OCI-LY7 (cell line): ENCODE measurements around the gene TMEM179. TPM values are rescaled to one million over a fixed set of nuclear protein-coding genes. Genes with fewer than 3 reads are reported as not detected.

Experiments used
- BruUV-seq: library from RNA; stranded (reverse); fragments of 400-500 nt; replicated peaks from 2 replicates; lab custom pipeline; 2021; lab: Mats Ljungman, UMichigan
- CTCF ChIA-PET: fragments of 300-600 bp; sonication (Branson Sonifier 250); formaldehyde crosslinking; loops from one replicate; lab custom pipeline; 2022; ENCODE audit warnings: antibody characterized with exemption; ENCODE audit not compliant: unreplicated experiment; lab: Charles Lee
- POLR2A ChIA-PET: fragments of 300-600 bp; sonication (Branson Sonifier 250); formaldehyde crosslinking; loops from one replicate; lab custom pipeline; 2022; ENCODE audit warnings: antibody characterized with exemption; lab: Charles Lee
- DNase-seq: peaks from one replicate; pipeline ENCODE4 v3.0.0-alpha.2; 2015; ENCODE audit warnings: low spot score
- H2AFZ ChIP-seq: fragments of 200-600 bp; sonication (generic), shearing (Covaris generic); 2 replicates; pipeline ENCODE4 v1.6.1; 2014; ENCODE audit warnings: mild to moderate bottlenecking, antibody characterized with exemption, low read length, moderate library complexity
- H3K27ac ChIP-seq: fragments of 200-600 bp; sonication (generic); 2 replicates; pipeline ENCODE4 v1.5.1; 2014; ENCODE audit warnings: mixed run types, low read depth, mild to moderate bottlenecking, moderate library complexity, low read length, inconsistent platforms; ENCODE audit not compliant: poor library complexity, severe bottlenecking
- H3K36me3 ChIP-seq: fragments of 200-600 bp; sonication (generic); 2 replicates; pipeline ENCODE4 v1.6.1; 2014; ENCODE audit warnings: mild to moderate bottlenecking, antibody characterized with exemption, low read length, moderate library complexity, mixed read lengths; ENCODE audit not compliant: insufficient read depth
- H3K4me1 ChIP-seq: fragments of 200-600 bp; sonication (generic); 2 replicates; pipeline ENCODE4 v1.5.1; 2014; ENCODE audit warnings: mild to moderate bottlenecking, low read length; ENCODE audit not compliant: insufficient read depth, poor library complexity, severe bottlenecking
- H3K4me2 ChIP-seq: fragments of 200-600 bp; sonication (generic); 2 replicates; pipeline ENCODE4 v1.6.1; 2014; ENCODE audit warnings: mild to moderate bottlenecking, low read length
- H3K4me3 ChIP-seq: fragments of 200-600 bp; sonication (generic); 2 replicates; pipeline ENCODE4 v1.5.1; 2014; ENCODE audit warnings: mild to moderate bottlenecking, low read depth, low read length; ENCODE audit not compliant: poor library complexity, severe bottlenecking
- H3K79me2 ChIP-seq: fragments of 200-600 bp; sonication (generic); 2 replicates; pipeline ENCODE4 v1.6.1; 2016; ENCODE audit warnings: low read depth, mild to moderate bottlenecking, low read length, moderate library complexity, mixed read lengths; ENCODE audit not compliant: insufficient read depth
- H3K9me2 ChIP-seq: fragments of 200-600 bp; sonication (generic); 2 replicates; pipeline ENCODE4 v1.6.1; 2016; ENCODE audit warnings: mild to moderate bottlenecking, low read length, mixed read lengths; ENCODE audit not compliant: insufficient read depth
- H3K9me3 ChIP-seq: fragments of 200-600 bp; sonication (generic); 2 replicates; pipeline ENCODE4 v1.6.1; 2014; ENCODE audit warnings: mild to moderate bottlenecking, mixed run types, low read length, mixed read lengths
- H4K20me1 ChIP-seq: fragments of 200-600 bp; sonication (generic); 2 replicates; pipeline ENCODE4 v1.6.1; 2014; ENCODE audit warnings: mild to moderate bottlenecking, antibody characterized with exemption, low read length, moderate library complexity, mixed read lengths; ENCODE audit not compliant: insufficient read depth
- CTCF ChIP-seq: fragments of 200-600 bp; sonication (generic); conservative IDR thresholded peaks from 2 replicates; pipeline ENCODE4 v1.5.1; 2014; ENCODE audit warnings: mild to moderate bottlenecking, antibody characterized with exemption, low read length, moderate library complexity, mixed read lengths
- EZH2phosphoT487 ChIP-seq: fragments of 200-600 bp; sonication (generic); IDR thresholded peaks from 2 replicates; pipeline ENCODE4 v1.6.1; 2018; ENCODE audit warnings: low read depth, borderline replicate concordance, mild to moderate bottlenecking, mixed run types, antibody characterized with exemption, low read length, moderate library complexity, mixed read lengths
- intact Hi-C: fragments of 100-400 bp; cut with micrococcal nuclease; formaldehyde crosslinking; loops from one replicate; pipeline ENCODE4 v1.10.0; 2022; ENCODE audit not compliant: unreplicated experiment
- total RNA-seq, 2 experiments: library from RNA; depleted of rRNA in 1 of 2; stranded (reverse); fragments of >200 nt in 1 of 2; shearing (Covaris generic) in 1 of 2; gene quantifications; 2 replicates each; pipeline ENCODE4 v1.2.3, GENCODE V29; 2014 to 2022

TMEM179 gene
- total RNA-seq, 2 experiments from 2014 or later, result not detected

DNA sequence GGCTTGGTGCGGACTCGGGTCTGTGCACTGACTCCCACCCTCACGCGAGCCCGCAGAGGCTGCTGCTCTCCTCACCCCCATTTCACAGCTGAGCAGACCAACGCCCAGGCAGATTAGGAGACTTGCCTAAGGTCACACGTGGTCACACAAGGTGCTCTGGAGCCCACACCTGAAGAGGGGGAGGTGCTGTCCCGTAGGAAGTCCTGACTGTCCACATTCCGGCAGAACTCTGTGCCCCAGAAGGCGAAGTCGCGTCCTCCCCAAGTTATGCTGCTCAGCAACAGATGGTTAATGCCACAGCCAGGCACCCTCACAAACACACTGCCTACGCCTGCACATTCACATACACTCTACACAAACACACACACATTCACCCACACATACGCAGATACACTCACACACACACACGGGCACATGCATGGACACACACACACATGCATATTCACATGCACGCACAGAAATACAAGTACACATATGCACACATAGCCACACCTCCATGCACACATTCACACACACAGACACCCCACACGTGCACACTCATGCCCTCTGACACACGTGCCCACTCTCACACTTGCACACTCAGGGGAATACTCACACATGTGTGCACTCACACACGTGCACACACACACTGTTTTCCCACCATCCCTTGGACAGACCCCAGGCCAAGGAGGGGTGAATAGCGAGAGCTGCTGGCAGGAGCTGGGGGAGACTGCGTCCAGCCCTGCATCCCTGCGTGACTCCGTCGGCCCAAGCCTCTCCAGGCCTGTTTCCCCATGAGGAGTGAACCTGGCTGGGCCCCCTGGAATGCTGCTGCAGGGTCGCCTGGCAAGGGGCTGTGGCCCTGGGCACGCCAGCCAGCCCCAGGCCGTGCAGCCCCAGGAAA, 20.9 kb downstream of the TMEM179 start:
- no peak overlapping the region for H3K4me2 ChIP-seq
- intact Hi-C loops, result no loop called here
- H3K79me2 ChIP-seq, result no peaks in the 10 kb centered on the region
- H3K9me3 ChIP-seq, result no peaks in the 10 kb centered on the region
- DNase-seq, result no peak
- no peak overlapping the region for H2AFZ ChIP-seq
- no peaks in the 10 kb centered on the region for H4K20me1 ChIP-seq
- H3K27ac ChIP-seq, result no peak overlapping the region
- no peaks in the 10 kb centered on the region for H3K36me3 ChIP-seq
- CTCF ChIA-PET, result no interaction called here
- H3K4me1 ChIP-seq, result no peaks in the 10 kb centered on the region
- BruUV-seq, result no TSS peak
- no peak for TF ChIP-seq CTCF
- TF ChIP-seq EZH2phosphoT487, result no peak
- H3K4me3 ChIP-seq, result no peak overlapping the region
- POLR2A ChIA-PET, result no interaction called here
- H3K9me2 ChIP-seq, result no peaks in the 10 kb centered on the region

DNA sequence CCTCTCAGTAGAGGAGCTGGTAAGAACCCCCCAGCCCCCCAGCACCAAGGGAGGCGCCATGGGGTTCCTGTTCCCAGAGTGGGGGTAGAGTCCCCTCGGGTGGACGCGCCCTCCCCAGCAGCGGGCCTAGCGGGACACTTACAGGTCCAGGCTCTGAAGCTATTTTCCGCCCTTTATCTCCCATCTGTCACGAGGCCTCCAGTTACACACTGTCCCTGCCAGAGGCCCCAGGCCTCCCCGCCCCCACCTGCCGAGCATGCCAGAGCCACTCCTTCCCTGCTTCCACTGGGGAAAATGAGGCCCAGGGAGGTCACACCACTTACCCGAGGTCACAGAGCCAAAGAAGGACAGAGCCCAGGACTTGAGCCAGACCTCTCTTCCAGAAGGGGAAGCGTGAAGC, 21.9 kb downstream of the TMEM179 start:
- H3K4me2 ChIP-seq, result no peak overlapping the region
- CTCF ChIA-PET, result no interaction called here
- H2AFZ ChIP-seq, result no peak overlapping the region
- no peak overlapping the region for H3K4me3 ChIP-seq
- H3K4me1 ChIP-seq, result no peaks in the 10 kb centered on the region
- H3K27ac ChIP-seq, result no peak overlapping the region
- intact Hi-C loops, result no loop called here
- no peak for DNase-seq
- TF ChIP-seq CTCF, result no peak
- TF ChIP-seq EZH2phosphoT487, result no peak
- H3K9me3 ChIP-seq, result no peaks in the 10 kb centered on the region
- no peaks in the 10 kb centered on the region for H4K20me1 ChIP-seq
- no peaks in the 10 kb centered on the region for H3K36me3 ChIP-seq
- no TSS peak for BruUV-seq
- no peaks in the 10 kb centered on the region for H3K9me2 ChIP-seq
- no peaks in the 10 kb centered on the region for H3K79me2 ChIP-seq
- POLR2A ChIA-PET, result no interaction called here

- H4K20me1 ChIP-seq, result no peaks in the 10 kb centered on the region
- no peak overlapping the region for H3K4me2 ChIP-seq
- ChIA-PET CTCF (interaction anchor here (0.6 kb wide), 1 partner anchor 484 kb away, joined by 3 read pairs; no protein-coding TSS in a partner anchor), POLR2A (no interaction called here)
- no peak for DNase-seq
- BruUV-seq, result no TSS peak
- no peaks in the 10 kb centered on the region for H3K79me2 ChIP-seq
- no peaks in the 10 kb centered on the region for H3K4me1 ChIP-seq
- TF ChIP-seq EZH2phosphoT487, result no peak
- no peak for TF ChIP-seq CTCF
- H2AFZ ChIP-seq, result no peak overlapping the region
- no peak overlapping the region for H3K27ac ChIP-seq
- intact Hi-C loops, result no loop called here
- H3K9me2 ChIP-seq, result no peaks in the 10 kb centered on the region
- no peaks in the 10 kb centered on the region for H3K36me3 ChIP-seq
- H3K4me3 ChIP-seq, result no peak overlapping the region
- H3K9me3 ChIP-seq, result no peaks in the 10 kb centered on the region
Observed at GRCh38 chr14:104582005-104582404, 22.6 kb downstream of the TMEM179 start.
